GM10266 (cell line): ENCODE results near the gene TMEM130.

Experiments
- DNase-seq: peaks from one replicate; pipeline ENCODE4 v3.0.0; 2012; ENCODE audit errors: extremely low spot score
- CTCF ChIP-seq: IDR thresholded peaks from 2 replicates; pipeline ENCODE4 v1.5.1; 2012; ENCODE audit warnings: mild to moderate bottlenecking, low read depth; ENCODE audit not compliant: control insufficient read depth, insufficient read depth; ENCODE audit errors: missing control alignments

The TMEM130 gene

DNA sequence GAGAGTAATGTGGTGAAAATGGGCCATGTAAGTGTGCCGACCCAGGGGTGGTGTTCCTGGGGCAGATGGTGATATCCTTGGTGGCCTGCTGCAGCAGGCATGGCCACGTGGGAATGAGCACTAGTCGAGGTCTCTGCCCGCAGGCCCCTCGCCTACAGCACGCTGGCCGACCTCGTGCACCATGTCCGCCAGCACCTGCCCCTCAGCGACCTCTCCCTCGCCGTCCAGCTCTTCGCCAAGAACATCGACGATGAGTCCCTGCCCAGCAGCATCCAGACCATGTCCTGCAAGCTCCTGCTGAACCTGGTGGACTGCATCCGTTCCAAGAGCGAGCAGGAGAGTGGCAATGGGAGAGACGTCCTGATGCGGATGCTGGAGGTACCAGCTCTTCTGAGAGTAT lies 38.8 kb upstream of the TMEM130 start:
- DNase-seq, result no peak
- TF ChIP-seq CTCF, result no peak

DNA sequence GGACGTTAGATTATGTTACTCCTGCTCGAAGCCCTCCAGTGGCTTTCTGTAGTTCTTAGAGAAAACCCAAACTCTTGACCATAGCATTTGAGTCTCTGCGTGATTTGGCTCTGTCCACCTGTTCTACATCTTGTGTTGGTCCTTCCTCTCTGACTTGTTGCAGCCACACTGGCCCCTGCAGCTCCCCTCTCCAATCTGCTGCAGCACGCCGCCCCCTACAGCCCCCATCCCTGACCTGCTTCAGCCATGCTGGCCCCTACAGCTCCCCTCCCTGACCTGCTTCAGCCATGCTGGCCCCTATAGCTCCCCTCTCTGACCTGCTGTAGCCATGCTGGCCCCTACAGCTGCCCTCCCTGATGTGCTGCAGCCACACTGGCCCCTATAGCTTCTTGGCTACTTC lies 37.8 kb upstream of the TMEM130 start:
- no peak for TF ChIP-seq CTCF
- DNase-seq, result no peak

DNA sequence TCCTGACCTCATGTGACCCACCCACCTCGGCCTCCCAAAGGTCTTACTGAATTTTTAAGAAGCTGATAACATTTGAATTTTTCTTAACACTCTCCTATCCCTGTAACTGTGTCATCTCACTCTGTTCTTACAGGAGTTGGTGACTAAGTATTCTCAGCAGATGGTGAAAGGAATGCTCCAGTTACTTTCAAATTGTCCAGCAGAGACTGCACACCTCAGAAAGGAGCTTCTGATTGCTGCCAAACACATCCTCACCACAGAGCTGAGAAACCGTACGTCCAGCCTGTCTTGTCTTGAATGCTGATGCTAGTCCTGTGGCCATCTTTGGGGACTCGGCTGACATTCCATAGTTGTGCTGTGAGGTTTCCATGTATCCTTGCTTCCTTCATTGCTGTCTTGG lies 33.4 kb upstream of the TMEM130 start:
- no peak for DNase-seq
- TF ChIP-seq CTCF, result no peak

DNA sequence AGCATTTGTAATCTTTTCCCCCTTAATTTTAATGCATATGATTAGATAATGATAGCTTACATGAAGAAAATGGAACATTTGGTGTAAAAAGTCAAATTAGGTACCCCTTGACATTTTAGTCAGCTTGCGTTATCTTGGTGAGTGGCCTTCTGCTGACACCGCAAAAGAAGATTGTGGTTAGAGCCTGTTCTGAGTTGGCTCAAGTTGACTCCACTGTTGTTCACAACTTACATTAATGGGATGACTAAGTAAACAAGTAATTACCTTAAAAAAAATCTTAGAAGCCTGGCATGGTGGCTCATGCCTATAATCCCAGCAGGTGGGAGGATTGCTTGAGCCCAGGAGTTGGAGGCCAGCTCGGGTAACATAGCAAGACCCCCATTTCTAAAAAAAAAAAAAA lies 32.7 kb upstream of the TMEM130 start:
- DNase-seq, result no peak
- no peak for TF ChIP-seq CTCF

GRCh38 chr7:98900815-98901214 lies 31.0 kb upstream of the TMEM130 start:
- no peak for DNase-seq
- TF ChIP-seq CTCF, result no peak

- no peak for DNase-seq
- no peak for TF ChIP-seq CTCF
These were observed 30.0 kb upstream of the TMEM130 start for GRCh38 chr7:98899816-98900215.

GRCh38 chr7:98892609-98893008 lies 22.8 kb upstream of the TMEM130 start:
- DNase-seq, result no peak
- no peak for TF ChIP-seq CTCF
